Panc1 (cell line): ENCODE measurements around the gene TNRC6C.

ENCODE experiments used
- CTCF ChIP-seq: fragments of 450-650 bp; IDR thresholded peaks from 2 replicates; pipeline ENCODE4 v1.5.1; 2017; ENCODE audit warnings: mild to moderate bottlenecking
- REST ChIP-seq, 2 experiments: IDR thresholded peaks; 2 replicates each; pipeline ENCODE4 v1.6.1; 2011 to 2012; ENCODE audit warnings: low read depth in 2 of 2, control low read depth in 1 of 2, low read length in 1 of 2, mild to moderate bottlenecking in 1 of 2, moderate library complexity in 1 of 2; ENCODE audit not compliant: insufficient read depth in 1 of 2
- TCF7L2 ChIP-seq: IDR thresholded peaks from 2 replicates; pipeline ENCODE4 v1.6.1; 2011; ENCODE audit warnings: mild to moderate bottlenecking, low read depth, low read length, inconsistent platforms

GRCh38 chr17:78044280-78044835 lies 85.9 kb downstream of the TNRC6C start:
- TF ChIP-seq REST (IDR thresholded peaks at IDR 0.05; ENCODE audit: insufficient read depth in 1 of 2, low read depth in 2 of 2, low read length in 1 of 2), result no peak
- TF ChIP-seq CTCF, result no peak
- TF ChIP-seq TCF7L2, result no peak
